ENCODE results near the gene SHLD1.

- no peak for TF ChIP-seq CTCF (IDR thresholded peaks at IDR 0.05)
- no peak for TF ChIP-seq POLR2AphosphoS5 (IDR thresholded peaks at IDR 0.05)
- TF ChIP-seq POLR2A (IDR thresholded peaks at IDR 0.05), result no peak
- TF ChIP-seq EP300 (IDR thresholded peaks at IDR 0.05), result no peak
These were observed 135.7 kb downstream of the SHLD1 start for GRCh38 chr20:5885866-5886265.

Data from sigmoid colon (tissue), 4 donors.